ENCODE measurements around the gene KIR3DL1.
A peak's percentile ranks its signal among the peaks of the same experiment; 100 is the strongest.
"Not testable (repeated sequence)": the region's sequence is repeated elsewhere in the genome, so short reads cannot be mapped to it uniquely, and the experiment has no call there.

The KIR3DL1 gene

DNA sequence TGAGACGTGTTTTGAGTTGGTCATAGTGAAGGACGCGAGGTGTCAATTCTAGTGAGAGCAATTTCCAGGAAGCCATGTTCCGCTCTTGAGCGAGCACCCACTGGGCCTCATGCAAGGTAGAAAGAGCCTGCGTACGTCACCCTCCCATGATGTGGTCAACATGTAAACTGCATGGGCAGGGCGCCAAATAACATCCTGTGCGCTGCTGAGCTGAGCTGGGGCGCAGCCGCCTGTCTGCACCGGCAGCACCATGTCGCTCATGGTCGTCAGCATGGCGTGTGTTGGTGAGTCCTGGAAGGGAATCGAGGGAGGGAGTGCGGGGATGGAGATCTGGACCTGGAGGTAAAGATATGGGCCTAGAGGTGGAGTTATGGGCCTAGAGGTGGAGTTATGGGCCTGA is at the start of gene KIR3DL1:
TSS of gene KIR3DL1 (plus strand) at position 218 of the 400 bp plus-strand sequence.
- not testable (repeated sequence) for DNase-seq

DNA sequence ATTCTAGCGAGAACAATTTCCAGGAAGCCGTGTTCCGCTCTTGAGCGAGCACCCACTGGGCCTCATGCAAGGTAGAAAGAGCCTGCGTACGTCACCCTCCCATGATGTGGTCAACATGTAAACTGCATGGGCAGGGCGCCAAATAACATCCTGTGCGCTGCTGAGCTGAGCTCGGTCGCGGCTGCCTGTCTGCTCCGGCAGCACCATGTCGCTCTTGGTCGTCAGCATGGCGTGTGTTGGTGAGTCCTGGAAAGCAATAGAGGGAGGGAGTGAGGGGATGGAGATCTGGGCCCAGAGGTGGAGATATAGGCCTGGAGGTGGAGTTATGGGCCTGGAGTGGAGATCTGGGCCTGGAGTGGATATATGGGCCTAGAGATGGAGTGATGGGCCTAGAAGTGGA is 46.6 kb upstream of the KIR3DL1 start, which contains the start of gene KIR2DL1:
TSS of gene KIR2DL1 (plus strand) at position 148 of the 400 bp plus-strand sequence. CDS start at position 206, 58 bp downstream.
- not testable (repeated sequence) for DNase-seq

DNA sequence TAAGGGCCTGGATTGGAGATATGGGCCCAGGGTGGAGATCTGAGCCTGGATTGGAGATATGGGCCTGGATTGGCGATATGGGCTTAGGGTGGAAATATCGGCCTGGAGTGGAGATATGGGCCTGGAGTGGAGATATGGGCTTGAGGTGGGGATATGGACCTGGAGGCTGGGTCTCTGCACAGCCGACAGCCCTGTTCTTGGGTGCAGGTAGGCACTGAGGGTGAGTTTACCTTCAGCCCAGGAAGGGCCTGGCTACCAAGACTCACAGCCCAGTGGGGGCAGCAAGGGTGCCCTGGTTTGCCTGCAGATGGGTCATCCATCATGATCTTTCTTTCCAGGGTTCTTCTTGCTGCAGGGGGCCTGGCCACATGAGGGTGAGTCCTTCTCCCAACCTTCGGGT is 45.8 kb upstream of the KIR3DL1 start:
- not testable (repeated sequence) for DNase-seq

DNA sequence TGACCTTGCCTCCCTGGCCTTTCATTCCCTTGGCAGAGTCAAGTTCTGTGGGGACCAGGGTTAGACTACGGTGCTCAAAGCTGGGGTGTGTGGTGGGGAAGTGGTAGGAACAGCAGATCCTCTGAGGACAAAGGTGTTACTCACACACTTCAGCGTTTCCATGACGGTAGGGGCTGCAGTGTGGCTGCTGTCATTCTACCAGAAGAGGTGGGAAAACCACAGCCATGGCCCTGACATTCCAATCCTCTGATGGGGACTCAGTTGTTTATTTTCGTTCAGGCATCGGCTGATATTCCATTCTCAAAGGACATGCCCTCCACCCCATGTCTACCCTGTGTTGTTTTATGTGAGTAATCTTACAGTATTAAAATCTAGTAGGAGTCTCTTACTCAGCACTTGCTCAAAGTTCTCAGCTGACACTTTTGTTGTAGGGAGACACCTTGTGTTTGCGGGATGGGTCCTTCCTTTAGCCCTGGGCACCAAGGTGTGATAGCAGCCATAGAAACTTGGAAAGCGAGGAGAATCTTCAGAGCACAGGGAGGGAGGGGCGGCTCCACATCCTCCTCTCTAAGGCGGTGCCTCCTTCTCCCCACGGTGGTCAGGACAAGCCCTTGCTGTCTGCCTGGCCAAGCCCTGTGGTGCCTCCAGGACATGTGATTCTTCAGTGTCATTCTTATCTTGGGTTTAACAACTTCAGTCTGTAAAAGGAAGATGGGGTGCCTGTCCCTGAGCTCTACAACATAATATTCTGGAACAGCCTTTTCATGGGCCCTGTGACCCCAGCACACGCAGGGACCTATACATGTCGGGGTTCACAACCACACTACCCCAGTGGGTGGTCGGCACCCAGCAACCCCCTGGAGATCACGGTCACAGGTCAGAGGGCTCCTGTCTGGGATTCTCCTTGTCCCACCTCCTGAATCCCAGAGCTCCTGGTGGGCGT is 45.0 kb upstream of the KIR3DL1 start:
- not testable (repeated sequence) for DNase-seq

DNA sequence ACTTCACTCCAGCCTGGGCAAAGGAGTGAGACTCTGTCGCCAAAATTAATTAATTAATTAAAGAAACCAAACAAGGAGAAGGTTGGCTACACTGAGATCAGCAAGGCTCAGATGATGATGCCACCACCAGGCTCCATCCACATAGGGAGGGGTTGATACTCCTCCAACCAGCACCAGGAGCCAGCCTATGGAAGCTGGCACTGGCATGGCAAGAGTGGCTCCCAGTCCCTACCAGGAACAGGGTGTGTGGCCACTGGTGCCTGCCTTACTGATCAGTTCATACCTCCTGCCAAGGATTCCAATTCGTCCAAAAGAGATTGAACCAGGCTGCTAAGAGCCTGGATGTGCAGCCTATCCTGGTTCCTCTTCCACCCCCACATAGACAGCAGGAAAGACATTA is 43.6 kb upstream of the KIR3DL1 start:
- not testable (repeated sequence) for DNase-seq

DNA sequence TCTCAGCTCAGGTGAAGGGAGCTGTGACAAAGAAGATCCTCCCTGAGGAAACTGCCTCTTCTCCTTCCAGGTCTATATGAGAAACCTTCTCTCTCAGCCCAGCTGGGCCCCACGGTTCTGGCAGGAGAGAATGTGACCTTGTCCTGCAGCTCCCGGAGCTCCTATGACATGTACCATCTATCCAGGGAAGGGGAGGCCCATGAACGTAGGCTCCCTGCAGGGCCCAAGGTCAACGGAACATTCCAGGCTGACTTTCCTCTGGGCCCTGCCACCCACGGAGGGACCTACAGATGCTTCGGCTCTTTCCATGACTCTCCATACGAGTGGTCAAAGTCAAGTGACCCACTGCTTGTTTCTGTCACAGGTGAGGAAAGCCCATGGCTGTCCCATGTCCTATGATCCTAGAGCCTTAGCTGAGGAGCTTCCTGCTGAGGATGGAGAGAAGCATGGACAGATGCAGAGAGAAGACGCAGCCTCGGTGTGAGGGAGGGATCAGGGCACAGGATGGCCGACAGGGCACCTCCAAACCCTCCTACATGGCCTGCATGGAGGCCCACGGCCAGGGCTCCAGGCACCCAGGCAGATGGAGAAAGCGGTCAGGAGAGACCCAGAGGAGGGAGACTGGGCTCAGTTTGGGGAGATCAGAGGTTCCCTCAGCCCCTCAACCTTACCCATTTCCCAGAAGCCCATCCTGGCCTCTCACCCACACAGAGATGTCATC is 41.0 kb upstream of the KIR3DL1 start:
- DNase-seq: not testable (repeated sequence)

DNA sequence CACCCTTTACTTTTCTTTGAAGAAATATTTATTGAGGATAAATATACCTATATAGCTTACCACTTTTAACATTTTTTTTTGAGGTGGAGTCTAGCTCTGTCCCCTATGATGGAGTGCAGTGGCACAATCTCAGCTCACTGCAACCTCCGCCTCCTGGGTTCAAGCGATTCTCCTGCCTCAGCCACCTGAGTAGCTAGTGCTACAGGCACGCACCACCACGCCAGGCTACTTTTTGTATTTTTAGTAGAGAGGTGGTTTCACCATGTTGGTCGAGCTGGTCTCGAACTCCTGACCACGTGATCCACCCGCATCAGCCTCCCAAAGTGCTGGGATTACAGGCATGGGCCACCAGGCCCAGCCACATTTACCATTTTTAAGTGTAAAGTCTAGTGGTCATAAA is 40.4 kb upstream of the KIR3DL1 start:
- DNase-seq: not testable (repeated sequence)

DNA sequence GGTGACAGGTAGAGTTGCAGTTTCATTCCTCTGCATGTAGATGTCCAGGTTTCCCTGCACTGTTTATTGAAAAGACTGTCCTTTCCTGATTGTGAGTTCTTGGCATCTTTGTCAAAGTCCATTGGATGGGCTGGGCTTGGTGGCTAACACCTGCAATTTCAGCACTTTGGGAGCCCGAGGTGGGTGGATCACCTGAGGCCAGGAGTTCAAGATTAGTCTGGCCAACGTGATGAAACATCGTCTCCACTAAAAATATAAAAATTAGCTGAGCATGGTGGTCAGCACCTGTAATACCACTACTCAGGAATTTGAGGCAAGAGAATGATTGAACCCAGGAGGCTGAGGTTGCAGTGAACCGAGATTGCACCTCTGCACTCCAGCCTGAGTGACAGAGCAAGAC is 38.4 kb upstream of the KIR3DL1 start:
- not testable (repeated sequence) for DNase-seq

DNA sequence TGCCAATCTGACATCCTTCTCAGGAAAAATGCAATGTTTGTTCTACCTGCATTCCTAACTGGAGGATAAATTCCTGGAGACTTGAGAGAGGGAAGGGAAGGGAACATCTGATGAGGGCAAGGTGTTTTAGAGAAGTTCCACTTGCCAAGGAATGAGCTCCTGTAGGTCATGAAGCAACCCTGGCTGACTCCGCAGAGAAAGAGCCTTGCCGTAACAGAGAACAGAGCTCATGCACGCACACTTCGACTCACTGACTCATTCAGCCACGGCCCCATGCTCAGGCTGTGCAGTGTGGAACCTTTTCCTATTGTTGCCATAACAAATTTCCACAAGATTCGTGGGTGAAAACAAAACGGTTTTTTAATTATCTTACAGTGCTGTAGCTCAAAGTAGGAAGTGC is 37.4 kb upstream of the KIR3DL1 start:
- DNase-seq: not testable (repeated sequence)

DNA sequence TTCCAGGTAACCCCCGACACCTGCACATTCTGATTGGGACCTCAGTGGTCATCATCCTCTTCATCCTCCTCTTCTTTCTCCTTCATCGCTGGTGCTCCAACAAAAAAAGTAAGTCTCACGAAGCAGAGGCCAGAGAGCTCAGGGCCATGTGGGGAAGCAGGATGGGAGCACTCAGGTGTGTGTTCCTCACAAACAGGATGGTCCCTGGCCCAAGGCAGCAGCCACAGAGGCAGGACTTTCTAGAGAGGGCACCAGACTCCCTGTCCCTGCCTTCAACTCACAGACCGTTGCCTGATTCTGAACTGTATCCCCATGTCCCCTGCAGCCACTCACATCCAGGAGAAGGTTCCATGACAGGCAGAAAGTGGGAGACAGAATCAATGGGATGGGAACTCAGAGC is 33.4 kb upstream of the KIR3DL1 start:
- not testable (repeated sequence) for DNase-seq

DNA sequence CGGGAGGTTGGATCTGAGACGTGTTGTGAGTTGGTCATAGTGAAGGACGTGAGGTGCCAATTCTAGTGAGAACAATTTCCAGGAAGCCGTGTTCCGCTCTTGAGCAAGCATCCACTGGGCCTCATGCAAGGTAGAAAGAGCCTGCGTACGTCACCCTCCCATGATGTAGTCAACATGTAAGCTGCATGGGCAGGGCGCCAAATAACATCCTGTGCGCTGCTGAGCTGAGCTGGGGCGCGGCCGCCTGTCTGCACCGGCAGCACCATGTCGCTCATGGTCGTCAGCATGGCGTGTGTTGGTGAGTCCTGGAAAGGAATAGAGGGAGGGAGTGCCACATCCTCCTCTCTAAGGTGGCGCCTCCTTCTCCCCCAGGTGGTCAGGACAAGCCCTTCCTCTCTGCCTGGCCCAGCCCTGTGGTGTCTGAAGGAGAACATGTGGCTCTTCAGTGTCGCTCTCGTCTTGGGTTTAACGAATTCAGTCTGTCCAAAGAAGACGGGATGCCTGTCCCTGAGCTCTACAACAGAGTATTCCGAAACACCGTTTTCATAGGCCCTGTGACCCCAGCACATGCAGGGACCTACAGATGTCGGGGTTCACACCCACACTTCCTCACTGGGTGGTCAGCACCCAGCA is 30.1 kb upstream of the KIR3DL1 start:
- not testable (repeated sequence) for DNase-seq

DNA sequence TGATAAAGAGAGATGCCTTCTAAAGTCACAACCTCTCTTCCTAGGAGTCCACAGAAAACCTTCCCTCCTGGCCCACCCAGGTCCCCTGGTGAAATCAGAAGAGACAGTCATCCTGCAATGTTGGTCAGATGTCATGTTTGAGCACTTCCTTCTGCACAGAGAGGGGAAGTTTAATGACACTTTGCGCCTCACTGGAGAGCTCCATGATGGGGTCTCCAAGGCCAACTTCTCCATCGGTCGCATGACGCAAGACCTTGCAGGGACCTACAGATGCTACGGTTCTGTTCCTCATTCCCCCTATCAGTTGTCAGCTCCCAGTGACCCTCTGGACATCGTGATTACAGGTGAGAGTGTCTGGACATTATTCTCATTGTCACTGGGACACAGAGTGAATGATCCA is 28.1 kb upstream of the KIR3DL1 start:
- DNase-seq: not testable (repeated sequence)

DNA sequence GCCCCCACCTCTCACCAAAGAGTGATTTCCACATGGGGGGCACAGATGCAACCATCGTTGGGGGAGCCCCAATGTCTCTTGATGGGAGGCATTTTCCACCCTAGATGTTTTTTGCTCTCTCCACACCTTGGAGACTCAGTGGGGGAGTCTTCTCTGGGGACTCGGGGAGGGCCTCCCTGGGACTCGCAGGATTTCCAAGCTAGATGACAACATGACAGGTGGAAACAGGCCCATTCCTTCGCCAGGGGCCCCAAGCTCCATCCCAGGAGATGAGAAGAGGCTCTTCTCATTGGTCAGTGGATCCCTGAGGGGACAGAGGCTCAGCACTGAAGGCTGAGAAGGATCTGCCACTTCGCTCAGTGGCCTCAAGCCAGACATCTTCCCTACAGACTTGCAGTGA is 25.6 kb upstream of the KIR3DL1 start:
- no peak for DNase-seq

DNA sequence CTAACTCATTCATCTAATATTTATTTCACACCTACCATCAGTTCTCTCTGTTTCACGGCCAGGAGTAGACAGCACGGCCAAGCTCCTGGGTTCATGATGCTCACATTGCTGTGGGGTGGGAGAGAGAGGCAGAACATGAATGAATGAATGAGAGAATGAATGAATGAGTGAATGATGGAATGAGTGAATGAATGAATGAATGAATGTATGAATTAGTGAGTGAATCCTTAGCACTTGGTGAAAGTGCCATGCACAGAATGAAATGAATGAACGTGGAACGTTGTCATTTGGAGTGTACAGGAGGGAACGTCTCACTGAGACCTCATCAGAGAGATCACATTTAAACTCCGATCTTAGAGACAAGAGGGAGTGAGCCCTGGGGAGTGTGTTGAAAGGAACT is 24.8 kb upstream of the KIR3DL1 start:
- no peak for DNase-seq

DNA sequence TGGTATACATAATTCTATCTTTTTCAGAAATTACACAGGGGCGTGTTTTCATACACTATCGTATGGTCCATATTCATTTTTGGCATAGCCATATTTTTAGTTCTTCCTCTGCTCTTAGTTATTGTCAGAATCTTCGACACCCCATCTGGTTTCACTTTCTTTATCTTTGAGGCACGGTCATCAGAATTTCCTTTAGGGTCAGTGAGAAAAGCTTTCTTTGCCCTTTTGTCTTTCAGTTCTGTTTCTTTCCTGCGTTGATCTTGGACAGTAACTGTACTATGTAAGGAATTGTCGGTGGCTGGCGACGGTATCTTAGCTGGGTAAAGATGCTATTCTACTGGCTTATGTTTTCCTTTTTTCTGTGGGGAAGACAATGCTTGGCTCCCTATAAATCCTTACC is 23.5 kb upstream of the KIR3DL1 start:
- DNase-seq: no peak

DNA sequence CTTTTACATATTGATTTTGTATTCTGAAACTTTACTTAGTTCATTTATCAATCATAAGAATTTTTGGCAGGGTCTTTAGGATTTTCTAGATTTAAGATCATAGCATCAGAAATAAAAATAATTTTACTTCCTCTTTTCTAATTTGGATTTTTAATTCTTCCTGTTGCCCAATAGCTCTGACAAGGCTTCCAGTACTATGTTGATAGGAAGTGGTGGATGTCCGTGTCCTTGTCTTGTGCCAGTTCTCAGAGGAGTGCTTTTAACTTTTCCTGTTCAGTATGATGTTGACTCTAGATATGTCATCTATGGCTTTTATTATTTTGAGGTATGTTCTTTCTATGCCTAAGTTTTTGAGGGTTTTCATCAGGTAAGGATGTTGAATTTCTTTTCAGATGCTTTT is 20.5 kb upstream of the KIR3DL1 start:
- no peak for DNase-seq

DNA sequence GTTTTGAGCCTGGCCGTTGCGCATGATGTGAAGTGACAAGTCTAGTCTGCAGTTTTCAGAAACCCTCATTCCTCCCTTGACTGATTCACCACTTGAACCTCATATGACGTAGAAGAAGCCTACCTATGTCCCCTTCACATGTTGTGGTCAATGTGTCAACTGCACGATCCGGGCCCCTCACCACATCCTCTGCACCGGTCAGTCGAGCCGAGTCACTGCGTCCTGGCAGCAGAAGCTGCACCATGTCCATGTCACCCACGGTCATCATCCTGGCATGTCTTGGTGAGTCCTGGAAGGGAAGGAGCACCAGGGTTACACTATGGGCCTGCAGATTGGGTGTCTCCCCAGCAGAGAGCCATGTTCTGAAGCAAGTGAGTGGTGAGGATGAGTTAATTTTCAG is 12.9 kb upstream of the KIR3DL1 start, which contains the start of gene KIR2DL4:
TSS of gene KIR2DL4 (plus strand) at position 201 of the 400 bp plus-strand sequence. CDS start at position 243, 42 bp downstream.
- DNase-seq: peak; percentile 27

DNA sequence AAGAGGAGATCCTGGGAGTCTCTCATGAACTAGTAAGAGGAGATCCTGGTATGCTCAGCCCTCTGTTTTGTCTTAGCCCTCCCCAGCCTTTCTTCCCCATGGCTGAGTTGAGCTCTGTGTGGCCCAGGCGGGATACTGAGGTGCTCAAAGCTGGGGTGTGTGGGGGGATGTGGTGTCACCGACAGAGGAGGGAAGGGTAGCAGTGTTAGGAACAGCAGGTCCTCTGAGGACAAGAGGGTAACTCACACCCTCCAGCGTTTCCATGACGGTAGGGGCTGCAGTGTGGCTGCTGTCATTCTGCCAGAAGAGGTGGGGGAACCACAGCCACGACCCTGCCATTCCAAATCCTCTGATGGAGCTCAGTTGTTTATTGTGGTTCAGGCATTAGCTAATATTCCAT is 12.2 kb upstream of the KIR3DL1 start:
- no peak for DNase-seq

DNA sequence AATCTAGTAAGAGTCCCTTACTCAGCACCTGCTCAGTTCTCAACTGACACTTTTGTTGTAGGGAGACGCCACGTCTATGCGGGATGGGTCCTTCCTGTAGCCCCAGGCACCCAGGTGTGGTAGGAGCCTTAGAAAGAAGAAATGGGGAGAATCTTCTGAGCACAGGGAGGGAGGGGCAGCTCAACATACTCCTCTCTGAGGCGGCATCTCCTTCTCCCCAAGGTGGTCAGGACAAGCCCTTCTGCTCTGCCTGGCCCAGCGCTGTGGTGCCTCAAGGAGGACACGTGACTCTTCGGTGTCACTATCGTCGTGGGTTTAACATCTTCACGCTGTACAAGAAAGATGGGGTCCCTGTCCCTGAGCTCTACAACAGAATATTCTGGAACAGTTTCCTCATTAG is 11.7 kb upstream of the KIR3DL1 start:
- DNase-seq: no peak

DNA sequence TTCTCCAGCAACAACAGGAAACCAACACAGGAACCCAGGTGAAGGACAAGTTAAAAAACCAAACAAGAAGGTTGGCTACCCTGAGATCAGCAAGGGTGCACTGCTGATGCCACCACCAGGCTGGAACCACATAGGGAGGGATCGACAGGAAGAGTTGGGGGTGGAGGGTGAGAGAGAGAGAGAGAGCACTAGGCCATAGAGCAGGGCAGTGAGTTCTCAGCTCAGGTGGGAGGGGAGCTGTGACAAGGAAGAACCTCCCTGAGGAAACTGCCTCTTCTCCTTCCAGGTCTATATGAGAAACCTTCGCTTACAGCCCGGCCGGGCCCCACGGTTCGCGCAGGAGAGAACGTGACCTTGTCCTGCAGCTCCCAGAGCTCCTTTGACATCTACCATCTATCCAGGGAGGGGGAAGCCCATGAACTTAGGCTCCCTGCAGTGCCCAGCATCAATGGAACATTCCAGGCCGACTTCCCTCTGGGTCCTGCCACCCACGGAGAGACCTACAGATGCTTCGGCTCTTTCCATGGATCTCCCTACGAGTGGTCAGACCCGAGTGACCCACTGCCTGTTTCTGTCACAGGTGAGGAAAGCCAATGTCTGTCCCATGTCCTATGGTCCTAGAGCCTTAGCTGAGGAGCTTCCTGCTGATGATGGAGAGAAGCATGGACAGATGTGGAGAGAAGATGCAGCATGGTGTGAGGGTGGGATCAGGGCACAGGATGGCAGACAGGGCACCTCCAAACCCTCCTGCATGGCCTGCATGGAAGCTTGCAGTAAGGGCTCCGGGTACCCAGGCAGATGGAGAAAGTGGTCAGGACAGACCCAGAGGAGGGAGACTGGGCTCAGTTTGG is 10.4 kb upstream of the KIR3DL1 start:
- DNase-seq: no peak

DNA sequence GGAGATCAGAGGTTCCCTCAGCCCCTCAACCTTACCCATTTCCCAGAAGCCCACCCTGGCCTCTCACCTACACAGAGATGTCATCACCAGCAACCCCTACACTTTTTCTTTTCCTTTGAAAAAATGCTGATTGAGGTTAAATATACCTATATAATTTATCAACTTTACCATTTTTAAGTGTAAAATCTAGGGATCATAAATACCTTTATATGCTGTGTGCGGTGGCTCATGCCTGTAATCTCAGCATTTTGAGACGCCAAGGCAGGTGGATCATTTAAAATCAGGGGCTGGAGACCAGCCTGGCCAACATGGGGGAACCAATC is 9.8 kb upstream of the KIR3DL1 start:
- no peak for DNase-seq

DNA sequence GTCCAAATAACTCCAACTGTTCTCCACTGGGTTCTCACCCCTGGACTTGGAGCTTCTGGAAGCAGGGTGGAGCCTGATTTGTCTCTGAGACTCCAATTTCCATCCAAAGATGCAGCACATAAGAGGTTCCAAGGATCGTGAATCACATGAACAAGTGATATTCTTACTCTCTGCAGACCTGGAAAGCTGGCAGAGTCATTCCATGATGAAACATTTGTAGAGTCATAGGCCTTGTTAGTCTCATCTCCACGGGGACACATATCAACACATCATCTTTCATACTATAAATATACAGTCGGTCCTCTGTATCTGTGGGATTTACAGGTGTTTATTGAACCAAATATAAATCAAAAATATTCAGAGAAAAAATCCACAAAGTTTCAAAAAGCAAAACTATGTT is 1.7 kb upstream of the KIR3DL1 start:
- not testable (repeated sequence) for DNase-seq
